Measurements from ENCODE around the gene LRRC27. TPM values are rescaled to one million over a fixed set of nuclear protein-coding genes. Genes with fewer than 3 reads are reported as not detected.
"Not testable (repeated sequence)": the region's sequence is repeated elsewhere in the genome, so short reads cannot be mapped to it uniquely, and the experiment has no call there.

Gene LRRC27
- total RNA-seq, 2 donors from 2014 or later, result 11.4 to 22.9 TPM

DNA sequence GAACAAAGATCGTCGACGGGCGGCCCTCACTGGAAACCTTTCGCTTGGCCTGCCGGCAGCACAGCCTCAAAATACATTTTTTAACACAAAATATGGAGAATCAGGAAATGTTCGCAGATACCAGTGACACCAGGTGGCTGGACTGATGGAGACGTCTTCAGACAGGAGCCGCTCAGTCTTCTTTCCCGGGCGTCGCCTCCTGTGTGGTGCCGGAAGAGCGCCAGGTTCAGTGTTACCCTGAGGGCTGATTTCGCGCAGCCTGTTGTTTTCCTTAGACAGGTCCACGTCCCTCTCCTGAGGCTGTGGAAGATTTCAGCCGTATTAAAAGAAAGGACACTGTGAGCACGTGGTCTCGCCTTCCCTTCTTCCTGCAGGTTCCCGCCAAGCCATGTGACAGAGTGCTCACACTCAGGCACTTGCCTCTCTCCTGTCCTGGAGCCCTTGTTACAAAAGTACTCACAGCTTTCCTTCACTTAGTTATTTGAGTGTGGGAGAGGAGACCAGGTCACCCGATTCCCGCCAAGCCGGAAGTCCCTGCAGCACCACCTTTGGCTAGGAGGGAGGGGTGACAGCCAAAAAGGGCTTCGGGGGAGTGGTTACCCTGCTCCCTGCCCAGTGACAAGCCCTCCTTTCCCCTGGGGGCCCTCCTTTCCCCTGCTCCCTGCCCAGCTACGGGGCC is 43.3 kb downstream of the LRRC27 start:
- Histone ChIP-seq H3K4me1 (replicated peaks) (no peaks in the 10 kb centered on the region), H3K27ac (no peak overlapping the region), H3K36me3 (no peaks in the 10 kb centered on the region), H3K4me3 (no peak overlapping the region), H3K27me3 (replicated peaks; ENCODE audit: insufficient read depth) (no peaks in the 10 kb centered on the region), H3K9me3 (no peaks in the 10 kb centered on the region)
- DNase-seq (ENCODE audit: low spot score), result no peak
- WGBS, result 82% methylated on average over 26 of the region's 26 CpGs
- intact Hi-C loops (cut with DNase I), result no loop called here
- TF ChIP-seq, protein P1, sequence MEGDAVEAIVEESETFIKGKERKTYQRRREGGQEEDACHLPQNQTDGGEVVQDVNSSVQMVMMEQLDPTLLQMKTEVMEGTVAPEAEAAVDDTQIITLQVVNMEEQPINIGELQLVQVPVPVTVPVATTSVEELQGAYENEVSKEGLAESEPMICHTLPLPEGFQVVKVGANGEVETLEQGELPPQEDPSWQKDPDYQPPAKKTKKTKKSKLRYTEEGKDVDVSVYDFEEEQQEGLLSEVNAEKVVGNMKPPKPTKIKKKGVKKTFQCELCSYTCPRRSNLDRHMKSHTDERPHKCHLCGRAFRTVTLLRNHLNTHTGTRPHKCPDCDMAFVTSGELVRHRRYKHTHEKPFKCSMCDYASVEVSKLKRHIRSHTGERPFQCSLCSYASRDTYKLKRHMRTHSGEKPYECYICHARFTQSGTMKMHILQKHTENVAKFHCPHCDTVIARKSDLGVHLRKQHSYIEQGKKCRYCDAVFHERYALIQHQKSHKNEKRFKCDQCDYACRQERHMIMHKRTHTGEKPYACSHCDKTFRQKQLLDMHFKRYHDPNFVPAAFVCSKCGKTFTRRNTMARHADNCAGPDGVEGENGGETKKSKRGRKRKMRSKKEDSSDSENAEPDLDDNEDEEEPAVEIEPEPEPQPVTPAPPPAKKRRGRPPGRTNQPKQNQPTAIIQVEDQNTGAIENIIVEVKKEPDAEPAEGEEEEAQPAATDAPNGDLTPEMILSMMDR (IDR thresholded peaks at IDR 0.05), result no peak
- TF ChIP-seq POLR2A (IDR thresholded peaks at IDR 0.05) (no peak), POLR2AphosphoS5 (IDR thresholded peaks at IDR 0.05) (no peak)

DNA sequence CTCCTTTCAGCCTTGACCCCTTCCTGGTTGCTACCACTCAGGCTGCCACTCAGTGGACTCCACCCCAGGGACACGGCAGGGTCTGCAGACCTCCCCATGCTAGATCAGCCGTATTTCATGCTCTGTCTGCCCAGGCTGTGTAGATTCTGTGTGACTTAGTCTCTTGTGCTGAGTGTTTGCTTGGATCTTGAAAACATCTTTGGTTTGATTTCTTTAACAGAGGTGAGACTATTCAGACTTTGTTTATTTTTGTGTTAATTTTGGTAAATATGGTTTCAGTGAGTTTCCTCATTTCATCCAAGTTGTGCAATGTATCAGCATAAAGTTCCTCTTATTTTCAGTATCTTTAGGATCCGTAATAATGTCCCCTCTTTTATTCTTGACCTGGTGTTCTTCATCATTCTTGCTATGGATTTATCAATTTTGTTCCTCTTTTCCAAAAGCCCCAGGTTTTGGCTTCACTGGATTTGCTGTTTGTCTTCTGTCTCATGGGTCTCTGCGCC is 43.9 kb downstream of the LRRC27 start:
- Histone ChIP-seq H3K9me3 (no peaks in the 10 kb centered on the region), H3K27ac (no peak overlapping the region), H3K4me1 (replicated peaks) (no peaks in the 10 kb centered on the region), H3K27me3 (replicated peaks; ENCODE audit: insufficient read depth) (no peaks in the 10 kb centered on the region), H3K4me3 (no peak overlapping the region), H3K36me3 (no peaks in the 10 kb centered on the region)
- TF ChIP-seq POLR2A (IDR thresholded peaks at IDR 0.05) (no peak), POLR2AphosphoS5 (IDR thresholded peaks at IDR 0.05) (no peak)
- TF ChIP-seq, protein P1 (IDR thresholded peaks at IDR 0.05), result no peak
- DNase-seq (ENCODE audit: low spot score), result no peak
- intact Hi-C loops (cut with DNase I), result no loop called here
- 75% methylated on average over 4 of the region's 4 CpGs for WGBS

- Histone ChIP-seq H3K27me3 (replicated peaks; ENCODE audit: insufficient read depth) (no peaks in the 10 kb centered on the region), H3K4me3 (no peak overlapping the region), H3K36me3 (no peaks in the 10 kb centered on the region), H3K9me3 (no peaks in the 10 kb centered on the region), H3K4me1 (replicated peaks) (no peaks in the 10 kb centered on the region), H3K27ac (no peak overlapping the region)
- intact Hi-C loops (cut with DNase I), result no loop called here
- DNase-seq (ENCODE audit: low spot score), result no peak
- TF ChIP-seq POLR2AphosphoS5 (IDR thresholded peaks at IDR 0.05) (no peak), POLR2A (IDR thresholded peaks at IDR 0.05) (no peak)
- TF ChIP-seq, protein P1 (IDR thresholded peaks at IDR 0.05), result no peak
- WGBS, result 77% methylated on average over 15 of the region's 15 CpGs
These were observed 44.4 kb downstream of the LRRC27 start for GRCh38 chr10:132376394-132376851.

DNA sequence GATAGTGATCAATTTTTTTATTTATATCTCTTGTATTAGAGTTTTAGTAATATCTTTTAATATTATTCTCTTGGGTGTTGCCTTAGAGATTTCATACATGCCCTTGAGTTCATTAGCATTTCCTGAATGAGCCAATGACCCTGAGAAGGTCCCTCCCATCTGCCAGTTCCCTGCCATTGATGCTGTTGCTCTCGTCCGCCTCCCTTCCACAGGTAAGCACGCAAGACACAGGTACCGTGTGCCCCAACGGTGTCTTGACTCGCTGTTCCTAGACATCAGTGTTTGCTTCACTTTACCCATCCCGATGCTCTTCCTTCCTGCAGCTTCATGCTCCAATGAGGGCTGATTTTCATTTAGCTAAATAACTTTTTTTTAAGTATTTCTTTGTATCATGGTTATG is 45.3 kb downstream of the LRRC27 start:
- no peaks in the 10 kb centered on the region for H3K9me3 ChIP-seq
- no peaks in the 10 kb centered on the region for H3K27me3 ChIP-seq (replicated peaks; ENCODE audit: insufficient read depth)
- no peaks in the 10 kb centered on the region for H3K36me3 ChIP-seq
- H3K27ac ChIP-seq, result no peak overlapping the region
- intact Hi-C loops (cut with DNase I), result no loop called here
- TF ChIP-seq POLR2AphosphoS5 (IDR thresholded peaks at IDR 0.05) (no peak), POLR2A (IDR thresholded peaks at IDR 0.05) (no peak)
- TF ChIP-seq, protein P1 (IDR thresholded peaks at IDR 0.05), result no peak
- 97% methylated on average over 7 of the region's 7 CpGs for WGBS
- no peak overlapping the region for H3K4me3 ChIP-seq
- H3K4me1 ChIP-seq (replicated peaks), result no peaks in the 10 kb centered on the region
- no peak for DNase-seq (ENCODE audit: low spot score)

- H3K36me3 ChIP-seq; H3K27me3 ChIP-seq (replicated peaks; ENCODE audit: insufficient read depth); H3K4me1 ChIP-seq (replicated peaks); intact Hi-C loops (cut with DNase I); H3K4me3 ChIP-seq; H3K9me3 ChIP-seq; DNase-seq (ENCODE audit: low spot score); H3K27ac ChIP-seq: not testable (repeated sequence)
- WGBS, result 86% methylated on average over 15 of the region's 16 CpGs
These were observed 47.0 kb downstream of the LRRC27 start for GRCh38 chr10:132379026-132379425.

- H3K36me3 ChIP-seq; H3K4me3 ChIP-seq; H3K27ac ChIP-seq; H3K9me3 ChIP-seq; intact Hi-C loops (cut with DNase I); H3K4me1 ChIP-seq (replicated peaks); DNase-seq (ENCODE audit: low spot score); H3K27me3 ChIP-seq (replicated peaks; ENCODE audit: insufficient read depth): not testable (repeated sequence)
- 90% methylated on average over 4 of the region's 4 CpGs for WGBS
These were observed 49.0 kb downstream of the LRRC27 start for GRCh38 chr10:132380986-132381385.

Measured in prostate gland (tissue), 2 donors.